Keratinocyte (primary cell): ENCODE results near the gene CENPA. TPM values are rescaled to one million over a fixed set of nuclear protein-coding genes. Genes with fewer than 3 reads are reported as not detected.
A peak's percentile ranks its signal among the peaks of the same experiment; 100 is the strongest.

Experiments
- DNase-seq: peaks from one replicate; pipeline ENCODE4 v3.0.0-alpha.2; 2011; ENCODE audit warnings: low read depth, missing footprints, low spot score
- FAIRE-seq: peaks from 2 replicates; lab custom pipeline; 2011; peaks lifted over from hg19 to GRCh38; lab: Jason Lieb, UNC
- H2AFZ ChIP-seq: 2 replicates; pipeline ENCODE4 v1.6.0; 2012; ENCODE audit warnings: low read length, control low read depth, inconsistent platforms; ENCODE audit not compliant: control insufficient read depth
- H3K27ac ChIP-seq: 2 replicates; pipeline ENCODE4 v1.5.1; 2011; ENCODE audit warnings: low read length; ENCODE audit not compliant: control insufficient read depth, insufficient read depth
- H3K27me3 ChIP-seq: 3 replicates; pipeline ENCODE4 v1.6.0; 2011; ENCODE audit warnings: low read length; ENCODE audit not compliant: control insufficient read depth, insufficient read depth; ENCODE audit errors: extremely low read depth
- H3K36me3 ChIP-seq, 2 experiments: 2 replicates in 1 of 2; 3 replicates in 1 of 2; pipeline ENCODE4 v1.5.1; 2011; ENCODE audit warnings: low read length in 2 of 2, mild to moderate bottlenecking in 1 of 2; ENCODE audit not compliant: control insufficient read depth in 2 of 2, insufficient read depth in 2 of 2; ENCODE audit errors: extremely low read depth in 1 of 2
- H3K4me1 ChIP-seq: 3 replicates; pipeline ENCODE4 v1.5.1; 2011; ENCODE audit warnings: low read length; ENCODE audit not compliant: control insufficient read depth, insufficient read depth; ENCODE audit errors: extremely low read depth
- H3K4me2 ChIP-seq: 3 replicates; pipeline ENCODE4 v1.6.0; 2011; ENCODE audit warnings: low read depth, low read length; ENCODE audit not compliant: control insufficient read depth, insufficient read depth; ENCODE audit errors: extremely low read depth
- H3K4me3 ChIP-seq, 3 experiments: fragments of 200-600 bp in 1 of 3; sonication (generic) in 1 of 3; 2 replicates in 2 of 3; 3 replicates in 1 of 3; pipeline ENCODE4 v1.5.1; 2011 to 2016; ENCODE audit warnings: low read length in 3 of 3, mild to moderate bottlenecking in 3 of 3, control low read depth in 2 of 3, inconsistent platforms in 1 of 3, low read depth in 1 of 3, mixed read lengths in 1 of 3, mixed run types in 1 of 3, moderate library complexity in 1 of 3; ENCODE audit not compliant: control insufficient read depth in 2 of 3, insufficient read depth in 2 of 3; ENCODE audit errors: extremely low read depth in 1 of 3
- H3K79me2 ChIP-seq: 2 replicates; pipeline ENCODE4 v1.6.0; 2012; ENCODE audit warnings: low read length; ENCODE audit not compliant: control insufficient read depth, insufficient read depth
- H3K9ac ChIP-seq: 3 replicates; pipeline ENCODE4 v1.6.0; 2011; ENCODE audit warnings: low read length; ENCODE audit not compliant: control insufficient read depth, insufficient read depth; ENCODE audit errors: extremely low read depth
- H3K9me1 ChIP-seq: 3 replicates; pipeline ENCODE4 v1.6.0; 2011; ENCODE audit warnings: low read length; ENCODE audit not compliant: control insufficient read depth, insufficient read depth; ENCODE audit errors: extremely low read depth
- H3K9me3 ChIP-seq: 2 replicates; pipeline ENCODE4 v1.5.1; 2012; ENCODE audit warnings: low read depth, low read length; ENCODE audit not compliant: control insufficient read depth
- H4K20me1 ChIP-seq: 3 replicates; pipeline ENCODE4 v1.6.0; 2011; ENCODE audit warnings: low read length; ENCODE audit not compliant: control insufficient read depth, insufficient read depth; ENCODE audit errors: extremely low read depth
- CTCF ChIP-seq, 3 experiments: IDR thresholded peaks in 1 of 3; conservative IDR thresholded peaks in 1 of 3; optimal IDR thresholded peaks in 1 of 3; 2 replicates in 2 of 3; 3 replicates in 1 of 3; pipeline versions ENCODE3 to v1.5.1; 2011; ENCODE audit warnings: low read length in 3 of 3, mild to moderate bottlenecking in 3 of 3, moderate library complexity in 2 of 3, control low read depth in 1 of 3, inconsistent platforms in 1 of 3; ENCODE audit not compliant: insufficient read depth in 2 of 3; ENCODE audit errors: extremely low read depth in 1 of 3
- EZH2 ChIP-seq: IDR thresholded peaks from one replicate; pipeline ENCODE4 v1.6.1; 2012; ENCODE audit warnings: inconsistent platforms, mild to moderate bottlenecking, low read length, moderate library complexity
- dilution Hi-C: fragments of 300-500 bp; cut with MboI; formaldehyde crosslinking; loops from one replicate; pipeline ENCODE4 v1.7.0; 2020; ENCODE audit warnings: low sequenced_read_pairs; ENCODE audit not compliant: extremely low pct_ligation_motif_present
- polyA plus RNA-seq, 5 experiments: library from polyadenylated mRNA; depleted of rRNA in 3 of 5; stranded (reverse) in 3 of 5; stranded (forward) in 1 of 5; unstranded in 1 of 5; fragments of >200 nt; gene quantifications; 1 replicate in 1 of 5; 2 replicates in 3 of 5; 3 replicates in 1 of 5; pipeline versions ENCODE4 v1.2.1 to v1.2.3, GENCODE V29; 2011 to 2012; ENCODE audit warnings: missing spikeins in 2 of 5, low read depth in 1 of 5, low replicate concordance in 1 of 5

Gene CENPA
- polyA plus RNA-seq, 1 donor (not counting 4 experiments of a cell fraction or from before 2014, with no cell fraction given) = 12.4 TPM

- Histone ChIP-seq H3K9ac (peak within 1 kb of the TSS; percentile 95), H3K9me3 (no peaks in the 10 kb centered on the region), H3K9me1 (peaks cover 4% of the 10 kb centered on the region), H4K20me1 (no peaks in the 10 kb centered on the region), H3K36me3 (peaks cover 2 to 6% of the 10 kb centered on the region in 2 experiments), H3K79me2 (peaks cover 47% of the 10 kb centered on the region), H3K27me3 (no peaks in the 10 kb centered on the region), H3K27ac (peak within 1 kb of the TSS; percentile 76), H3K4me1 (peaks cover 34% of the 10 kb centered on the region), H2AFZ (peak within 1 kb of the TSS; percentile 91), H3K4me2 (peak within 1 kb of the TSS; percentile 91), H3K4me3 (peak within 1 kb of the TSS; percentile 82 to 90 (median 84))
- FAIRE-seq (no peak), DNase-seq (no peak)
- dilution Hi-C loops = no loop called here
- TF ChIP-seq EZH2 (no peak), CTCF (optimal IDR thresholded peaks at IDR 0.05 in 1 of 3, IDR thresholded peaks at IDR 0.05 in 1 of 3, conservative IDR thresholded peaks at IDR 0.05 in 1 of 3; ENCODE audit: extremely low read depth in 1 of 3, insufficient read depth in 2 of 3, low read length in 3 of 3) (no peak)
These were observed 21.6 kb upstream of the CENPA start, which contains the start of gene SLC35F6 for GRCh38 chr2:26764078-26764887. Gene SLC35F6, plus strand, starts transcription at chr2:26764284. Its CDS starts 66 bp downstream, at chr2:26764350.

GRCh38 chr2:26764906-26765305 lies 20.9 kb upstream of the CENPA start:
- peaks cover 2 to 6% of the 10 kb centered on the region in 2 experiments for H3K36me3 ChIP-seq
- peaks cover 41% of the 10 kb centered on the region for H3K4me1 ChIP-seq
- H3K9ac ChIP-seq = peak overlapping the region; percentile 95
- H3K9me3 ChIP-seq = no peaks in the 10 kb centered on the region
- H4K20me1 ChIP-seq = no peaks in the 10 kb centered on the region
- peaks cover 53% of the 10 kb centered on the region for H3K79me2 ChIP-seq
- H3K4me2 ChIP-seq = peak overlapping the region; percentile 91
- peak overlapping the region; percentile 76 for H3K27ac ChIP-seq
- H3K9me1 ChIP-seq = peaks cover 4% of the 10 kb centered on the region
- H3K4me3 ChIP-seq = peak overlapping the region; percentile 82 to 90 (median 84)
- dilution Hi-C loops = no loop called here
- no peak overlapping the region for H2AFZ ChIP-seq
- DNase-seq (no peak), FAIRE-seq (no peak)
- no peaks in the 10 kb centered on the region for H3K27me3 ChIP-seq
- no peak for TF ChIP-seq EZH2
- TF ChIP-seq CTCF (optimal IDR thresholded peaks at IDR 0.05 in 1 of 3, IDR thresholded peaks at IDR 0.05 in 1 of 3, conservative IDR thresholded peaks at IDR 0.05 in 1 of 3; ENCODE audit: extremely low read depth in 1 of 3, insufficient read depth in 2 of 3, low read length in 3 of 3) = no peak
